HG02588 (cell line): ENCODE results near the gene PROKR2.

Experiments used
- ATAC-seq: cut with Tn5 transposase; IDR thresholded peaks from one replicate; pipeline ENCODE4 v1.9.1; 2021; ENCODE audit warnings: mild to moderate bottlenecking, moderate library complexity; ENCODE audit not compliant: unreplicated experiment

The PROKR2 gene

GRCh38 chr20:5316188-5317158 is at the start of gene PROKR2:
PROKR2 (minus strand) TSS chr20:5316954; CDS start chr20:5314369, 2,585 bp downstream.
- ATAC-seq = no peak

DNA sequence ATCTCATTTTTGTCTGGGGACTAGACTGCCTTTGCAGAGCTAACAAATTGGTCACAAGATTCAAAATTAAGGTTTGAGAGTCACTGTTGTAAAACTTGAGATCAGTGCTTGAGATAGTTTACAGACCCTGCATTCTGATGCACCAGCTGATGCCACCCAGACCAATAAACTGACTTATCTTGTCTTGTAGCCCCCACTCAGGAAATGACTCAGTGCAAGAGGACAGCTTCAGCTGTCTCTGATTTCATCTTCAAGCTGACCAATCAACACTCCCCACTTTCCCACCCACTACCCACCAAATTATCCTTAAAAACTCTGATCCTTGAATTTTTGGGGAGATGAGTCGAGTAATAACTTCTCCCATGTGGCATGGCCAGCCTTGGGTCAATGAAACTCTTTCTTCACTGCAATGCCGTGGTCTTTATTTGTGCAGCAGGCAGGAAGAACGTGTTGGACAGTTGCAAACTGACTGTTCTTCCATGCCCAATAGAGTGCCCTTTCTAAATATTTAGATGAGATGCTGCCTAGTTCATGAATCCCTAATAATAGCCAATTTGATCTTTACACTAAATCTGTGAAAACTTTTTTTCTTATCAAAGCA is 48.3 kb upstream of the PROKR2 start:
- ATAC-seq = no peak

GRCh38 chr20:5364136-5364821 is 47.5 kb upstream of the PROKR2 start:
- no peak for ATAC-seq

DNA sequence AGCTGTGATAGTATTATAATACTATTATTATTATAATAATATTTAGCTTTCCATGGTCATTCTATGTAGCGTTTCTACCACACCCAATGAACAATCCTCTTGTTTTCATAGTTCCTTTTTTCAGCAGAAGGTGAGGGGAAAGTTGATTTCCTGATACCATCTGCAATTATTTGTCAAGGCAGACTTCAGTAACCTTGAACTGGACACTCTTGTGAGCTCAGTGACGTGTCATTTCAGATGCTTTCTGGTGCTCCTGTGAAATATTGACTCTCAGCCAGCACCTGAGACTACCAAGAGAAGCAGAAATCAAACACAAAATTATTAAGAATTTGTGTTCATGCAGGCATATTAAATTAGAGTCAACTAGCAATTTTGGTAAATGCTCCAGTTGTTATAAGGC is 46.0 kb upstream of the PROKR2 start:
- no peak for ATAC-seq

DNA sequence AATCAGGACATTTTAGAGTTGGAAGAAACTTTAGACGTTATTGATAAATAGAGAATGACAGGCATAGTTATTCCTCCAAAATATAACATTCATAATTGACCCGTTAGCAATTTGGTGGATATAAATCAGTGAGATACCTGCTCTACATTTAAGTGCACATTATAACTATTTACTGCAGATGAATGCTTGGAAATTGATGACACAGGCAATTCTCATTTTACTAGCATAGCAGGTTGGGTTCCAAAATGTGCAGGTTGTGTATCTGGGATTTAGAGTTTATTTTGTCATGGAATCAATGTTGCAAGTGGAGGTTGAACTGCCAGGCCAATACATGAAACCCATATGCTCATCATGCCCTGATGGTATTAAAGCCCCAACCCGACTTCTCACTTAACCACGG is 44.4 kb upstream of the PROKR2 start:
- no peak for ATAC-seq

DNA sequence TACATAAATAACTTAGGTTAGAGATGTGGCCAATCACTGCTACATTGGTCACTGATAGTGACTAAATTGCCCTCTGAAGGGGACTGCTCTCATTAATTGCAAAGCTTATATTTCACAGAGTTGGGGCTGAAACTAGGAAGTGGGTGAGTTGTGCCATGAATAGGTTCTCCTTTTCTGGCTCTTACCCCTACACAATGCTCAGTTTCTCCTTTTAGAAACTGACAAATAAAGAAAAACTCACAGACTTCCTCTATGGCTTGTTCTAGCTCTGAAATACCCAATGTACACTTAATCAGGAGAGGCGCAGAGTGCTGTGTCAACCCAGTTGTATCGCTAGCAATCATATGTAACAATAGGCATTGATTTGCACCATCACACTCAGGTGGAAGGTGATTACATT is 41.2 kb upstream of the PROKR2 start:
- ATAC-seq = no peak

GRCh38 chr20:5356941-5357340 is 40.2 kb upstream of the PROKR2 start:
- ATAC-seq = no peak

DNA sequence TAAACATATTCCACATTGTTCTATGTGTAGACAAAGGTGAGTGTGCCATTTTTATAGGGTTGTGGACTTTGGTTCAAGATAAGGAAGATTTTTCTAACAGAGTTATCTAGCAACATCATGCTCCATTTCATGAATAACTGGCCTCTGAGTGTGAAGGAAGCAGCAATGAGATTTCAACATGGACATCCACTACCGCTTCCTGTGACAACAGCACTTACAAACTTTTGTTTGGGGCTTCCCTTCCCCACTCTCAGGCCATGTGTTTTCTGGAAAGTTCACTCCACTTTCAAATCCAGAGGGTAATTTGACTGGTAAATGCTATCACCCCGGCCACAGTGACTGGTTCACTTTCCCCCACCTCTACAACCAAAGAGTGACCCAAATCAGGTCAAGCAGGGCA is 38.1 kb upstream of the PROKR2 start:
- no peak for ATAC-seq

- no peak for ATAC-seq
Measured at GRCh38 chr20:5353624-5354496, 37.1 kb upstream of the PROKR2 start.

- no peak for ATAC-seq
Measured at GRCh38 chr20:5349448-5349847, 32.7 kb upstream of the PROKR2 start.

DNA sequence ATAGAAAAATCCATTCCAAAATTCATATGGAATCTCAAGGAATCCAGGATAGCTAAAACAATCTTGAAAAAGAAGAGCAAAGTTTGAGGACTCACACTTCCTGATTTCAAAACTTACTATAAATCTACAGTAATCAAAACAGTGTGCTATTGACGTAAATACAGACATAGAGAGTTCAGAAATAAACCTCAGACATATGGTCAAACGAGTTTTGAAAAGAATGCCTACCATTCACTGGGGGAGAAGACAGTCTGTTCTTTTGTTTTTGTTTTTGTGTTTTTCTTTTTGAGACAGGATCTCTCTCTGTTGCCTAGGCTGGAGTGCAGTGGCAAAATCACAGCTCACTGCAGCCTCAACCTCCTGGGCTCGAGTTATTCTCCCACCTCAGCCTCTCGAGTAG is 25.3 kb upstream of the PROKR2 start:
- ATAC-seq = no peak

- ATAC-seq = no peak
Measured at GRCh38 chr20:5331340-5331739, 14.6 kb upstream of the PROKR2 start.

DNA sequence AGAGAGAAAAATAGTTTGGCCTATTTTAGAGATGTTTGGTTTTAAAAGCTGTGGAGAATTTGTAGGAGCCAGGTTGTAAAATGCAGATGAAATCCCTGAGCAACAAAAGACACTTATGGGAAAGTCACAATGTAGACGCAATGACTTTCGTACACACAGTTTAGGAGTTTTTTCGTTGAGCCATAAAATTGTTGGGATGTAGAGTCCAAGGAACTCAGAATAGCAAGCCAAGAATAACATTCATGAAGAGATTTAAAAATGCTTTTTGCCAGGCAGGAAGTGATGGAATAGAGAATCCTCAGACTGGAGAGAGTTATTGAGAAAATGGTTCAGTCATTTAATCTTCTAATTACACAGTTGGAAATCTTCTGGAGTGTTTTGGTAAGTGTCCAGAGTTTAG is 11.5 kb upstream of the PROKR2 start:
- no peak for ATAC-seq

DNA sequence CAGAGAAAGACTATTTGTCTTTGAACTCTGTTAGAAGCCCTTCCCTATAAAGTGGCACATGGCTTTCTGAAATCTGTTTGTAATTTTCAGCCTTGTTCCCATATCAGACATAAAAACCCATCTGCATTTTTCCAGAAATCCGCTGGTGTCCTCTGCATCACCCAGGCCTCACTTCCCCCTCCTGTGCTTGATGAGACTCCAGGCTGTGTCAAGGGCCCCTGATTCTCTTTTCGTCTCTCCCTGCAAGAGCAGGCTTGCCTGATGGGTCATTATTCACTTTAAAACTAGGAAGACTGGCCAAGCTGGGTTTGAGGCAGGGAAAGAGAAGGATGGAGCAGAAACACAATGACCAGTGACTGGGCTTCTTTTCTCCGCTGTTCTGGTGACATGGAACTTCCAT is 10.6 kb upstream of the PROKR2 start:
- ATAC-seq = no peak

DNA sequence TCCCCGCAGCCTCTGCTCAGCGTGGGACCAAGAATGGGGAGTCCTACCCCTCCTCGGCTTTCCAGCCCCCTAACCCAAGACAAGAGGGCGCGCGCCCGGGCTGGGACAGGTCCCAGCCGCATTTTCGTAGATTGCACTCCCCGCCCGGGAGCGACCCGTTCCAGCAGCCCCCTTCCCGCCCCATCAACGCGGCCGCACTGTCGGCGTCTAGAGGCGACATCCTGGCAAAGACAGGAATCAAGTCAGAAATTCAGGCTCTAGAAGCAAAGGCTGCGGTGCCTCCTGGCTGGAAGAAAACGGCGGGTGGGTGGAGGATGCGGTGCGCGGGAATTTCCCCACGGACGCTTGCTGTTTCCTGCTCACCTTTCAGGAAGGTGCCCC is 957 bp downstream of the PROKR2 start:
- no peak for ATAC-seq

DNA sequence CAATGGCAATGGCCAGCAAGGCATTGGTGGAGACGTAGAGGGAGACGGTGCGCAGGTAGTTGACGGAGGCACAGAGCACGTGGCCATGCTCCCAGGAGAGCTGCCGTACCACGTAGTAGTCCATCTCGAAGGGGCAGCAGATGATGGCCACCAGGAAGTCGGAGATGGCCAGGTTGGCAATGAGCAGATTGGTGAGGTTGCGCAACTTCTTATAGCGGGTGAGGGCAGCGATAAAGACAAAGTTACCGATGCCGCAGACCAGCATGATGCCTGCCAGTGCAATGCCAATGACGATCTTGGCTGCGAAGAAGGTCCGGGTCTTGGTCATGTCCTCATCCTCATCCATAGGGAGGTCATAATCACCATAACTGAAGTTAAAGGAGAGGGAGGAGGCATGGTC is 2.8 kb downstream of the PROKR2 start:
- no peak for ATAC-seq

GRCh38 chr20:5312518-5312917 is 4.2 kb downstream of the PROKR2 start:
- ATAC-seq = no peak

GRCh38 chr20:5309971-5310370 is 6.8 kb downstream of the PROKR2 start:
- ATAC-seq = no peak

DNA sequence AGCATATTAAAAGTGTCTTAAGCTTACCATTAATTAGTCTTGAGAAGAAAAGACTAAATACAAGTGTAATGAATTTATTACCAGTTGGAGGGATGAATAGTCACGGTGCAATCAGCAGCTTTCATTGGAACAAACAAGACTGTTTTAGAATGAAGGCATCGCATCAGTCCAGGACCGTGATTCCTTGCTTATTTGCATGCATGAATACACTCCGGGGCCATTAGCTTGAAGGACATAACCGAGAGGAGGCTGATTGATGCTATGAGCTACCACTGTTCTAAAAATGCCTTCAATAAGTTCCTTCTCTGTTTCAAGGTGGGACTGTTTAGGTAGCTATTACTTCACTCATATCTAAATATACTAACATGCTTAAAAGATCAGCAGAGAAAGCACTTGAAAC is 17.9 kb downstream of the PROKR2 start:
- no peak for ATAC-seq

GRCh38 chr20:5297280-5298004 is 19.3 kb downstream of the PROKR2 start:
- no peak for ATAC-seq
